ENCODE results near the gene CNOT1.

CNOT1 gene

DNA sequence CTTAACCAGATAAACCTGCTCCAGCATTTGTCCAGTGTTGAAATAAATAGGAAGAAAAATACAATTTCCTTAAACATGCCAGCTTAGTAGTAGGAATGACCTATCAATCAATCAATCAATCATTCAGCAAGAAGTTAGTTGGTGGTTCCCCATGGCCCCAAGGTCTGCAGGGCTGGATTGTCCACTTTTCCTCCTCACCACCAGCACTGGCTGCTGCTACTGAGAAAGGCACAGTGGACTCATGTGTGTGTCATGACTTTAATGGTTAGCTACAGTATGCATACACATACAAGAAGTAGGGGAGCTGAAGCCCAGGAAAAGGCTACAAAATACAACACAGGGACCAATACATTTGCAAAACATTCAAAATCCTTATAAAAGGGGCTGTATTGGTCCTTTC lies 109.9 kb downstream of the CNOT1 start:
- H3K9me3 ChIP-seq (ENCODE audit: control insufficient read depth, insufficient read depth, low read depth, low read length) = no peaks in the 10 kb centered on the region
- CTCF ChIA-PET = interaction anchor here (0.6 to 1.9 kb wide), 3 partner anchors 13 to 620 kb away, joined by 3 to 12 read pairs (median 5); no protein-coding TSS in a partner anchor
- POLR2A ChIA-PET = interaction anchor here (1.3 kb wide), 1 partner anchor 20 kb away, joined by 5 read pairs; the partner anchor contains the start of gene NDRG4
- no peak overlapping the region for H3K27ac ChIP-seq (ENCODE audit: extremely low read depth, low read depth, low read length)
- H3K4me3 ChIP-seq (ENCODE audit: low read depth, low read length) = no peak overlapping the region
- H3K4me1 ChIP-seq (ENCODE audit: control insufficient read depth, insufficient read depth, low read length) = peaks cover 4% of the 10 kb centered on the region; the same call in 1 of the 2 replicates
- TF ChIP-seq, protein P1, sequence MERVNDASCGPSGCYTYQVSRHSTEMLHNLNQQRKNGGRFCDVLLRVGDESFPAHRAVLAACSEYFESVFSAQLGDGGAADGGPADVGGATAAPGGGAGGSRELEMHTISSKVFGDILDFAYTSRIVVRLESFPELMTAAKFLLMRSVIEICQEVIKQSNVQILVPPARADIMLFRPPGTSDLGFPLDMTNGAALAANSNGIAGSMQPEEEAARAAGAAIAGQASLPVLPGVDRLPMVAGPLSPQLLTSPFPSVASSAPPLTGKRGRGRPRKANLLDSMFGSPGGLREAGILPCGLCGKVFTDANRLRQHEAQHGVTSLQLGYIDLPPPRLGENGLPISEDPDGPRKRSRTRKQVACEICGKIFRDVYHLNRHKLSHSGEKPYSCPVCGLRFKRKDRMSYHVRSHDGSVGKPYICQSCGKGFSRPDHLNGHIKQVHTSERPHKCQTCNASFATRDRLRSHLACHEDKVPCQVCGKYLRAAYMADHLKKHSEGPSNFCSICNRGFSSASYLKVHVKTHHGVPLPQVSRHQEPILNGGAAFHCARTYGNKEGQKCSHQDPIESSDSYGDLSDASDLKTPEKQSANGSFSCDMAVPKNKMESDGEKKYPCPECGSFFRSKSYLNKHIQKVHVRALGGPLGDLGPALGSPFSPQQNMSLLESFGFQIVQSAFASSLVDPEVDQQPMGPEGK (tag by site-specific recombination; IDR thresholded peaks at IDR 0.05) = no peak
- no peak for TF ChIP-seq ZNF530 (tag by site-specific recombination; IDR thresholded peaks at IDR 0.05; ENCODE audit: low read depth)
- TF ChIP-seq ZNF211 (tag by site-specific recombination; IDR thresholded peaks at IDR 0.05; ENCODE audit: low read depth) = no peak
- TF ChIP-seq HOXC10 (CRISPR knock-in tag; IDR thresholded peaks at IDR 0.05) = no peak
- no peak for TF ChIP-seq ZNF354C (tag by site-specific recombination; IDR thresholded peaks at IDR 0.05; ENCODE audit: borderline replicate concordance, low read depth)
- no peak for TF ChIP-seq ZFP41 (tag by site-specific recombination; IDR thresholded peaks at IDR 0.05; ENCODE audit: borderline replicate concordance)
- TF ChIP-seq ZNF114 (tag by site-specific recombination; IDR thresholded peaks at IDR 0.05) = no peak
- TF ChIP-seq, protein P2, sequence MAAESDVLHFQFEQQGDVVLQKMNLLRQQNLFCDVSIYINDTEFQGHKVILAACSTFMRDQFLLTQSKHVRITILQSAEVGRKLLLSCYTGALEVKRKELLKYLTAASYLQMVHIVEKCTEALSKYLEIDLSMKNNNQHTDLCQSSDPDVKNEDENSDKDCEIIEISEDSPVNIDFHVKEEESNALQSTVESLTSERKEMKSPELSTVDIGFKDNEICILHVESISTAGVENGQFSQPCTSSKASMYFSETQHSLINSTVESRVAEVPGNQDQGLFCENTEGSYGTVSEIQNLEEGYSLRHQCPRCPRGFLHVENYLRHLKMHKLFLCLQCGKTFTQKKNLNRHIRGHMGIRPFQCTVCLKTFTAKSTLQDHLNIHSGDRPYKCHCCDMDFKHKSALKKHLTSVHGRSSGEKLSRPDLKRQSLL (tag by site-specific recombination; IDR thresholded peaks at IDR 0.05) = no peak
- TF ChIP-seq ZNF10 (tag by site-specific recombination; IDR thresholded peaks at IDR 0.05) = no peak
- no peak for TF ChIP-seq ZNF2 (tag by site-specific recombination; IDR thresholded peaks at IDR 0.05)
- H3K36me3 ChIP-seq (ENCODE audit: control insufficient read depth in 2 of 2, insufficient read depth in 1 of 2, low read length in 2 of 2) = peaks cover 41 to 86% of the 10 kb centered on the region in 2 experiments

DNA sequence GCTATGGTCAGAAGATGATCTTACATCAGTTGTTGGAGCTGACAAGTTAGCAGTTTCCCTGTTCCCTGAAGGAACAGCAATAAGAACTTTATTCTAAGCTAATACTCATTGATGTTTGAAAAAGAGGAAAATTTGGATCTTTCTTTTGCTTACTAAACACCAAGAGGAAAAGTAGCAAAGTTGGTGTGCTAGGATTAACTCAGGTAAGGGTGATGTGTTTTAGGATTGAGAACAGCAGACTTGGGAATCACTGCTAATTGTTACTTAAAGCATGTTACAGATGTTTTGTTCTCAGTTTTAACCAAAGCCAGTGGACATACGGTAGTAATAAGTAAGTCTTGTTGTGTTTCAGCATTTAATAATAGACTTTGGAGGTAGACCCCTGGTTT lies 110.7 kb downstream of the CNOT1 start:
- POLR2A ChIA-PET = interaction anchor here (1.3 to 1.6 kb wide), 2 partner anchors 27 to 166 kb away, joined by 3 to 6 read pairs; partner anchors contain the start of gene SLC38A7
- Histone ChIP-seq H3K27ac (ENCODE audit: extremely low read depth, low read depth, low read length) (no peak overlapping the region), H3K4me3 (ENCODE audit: low read depth, low read length) (no peak overlapping the region), H3K36me3 (ENCODE audit: control insufficient read depth in 2 of 2, insufficient read depth in 1 of 2, low read length in 2 of 2) (peaks cover 36 to 79% of the 10 kb centered on the region in 2 experiments), H3K4me1 (ENCODE audit: control insufficient read depth, insufficient read depth, low read length) (peaks cover 4% of the 10 kb centered on the region; the same call in 1 of the 2 replicates), H3K9me3 (ENCODE audit: control insufficient read depth, insufficient read depth, low read depth, low read length) (no peaks in the 10 kb centered on the region)
- TF ChIP-seq, protein P3, sequence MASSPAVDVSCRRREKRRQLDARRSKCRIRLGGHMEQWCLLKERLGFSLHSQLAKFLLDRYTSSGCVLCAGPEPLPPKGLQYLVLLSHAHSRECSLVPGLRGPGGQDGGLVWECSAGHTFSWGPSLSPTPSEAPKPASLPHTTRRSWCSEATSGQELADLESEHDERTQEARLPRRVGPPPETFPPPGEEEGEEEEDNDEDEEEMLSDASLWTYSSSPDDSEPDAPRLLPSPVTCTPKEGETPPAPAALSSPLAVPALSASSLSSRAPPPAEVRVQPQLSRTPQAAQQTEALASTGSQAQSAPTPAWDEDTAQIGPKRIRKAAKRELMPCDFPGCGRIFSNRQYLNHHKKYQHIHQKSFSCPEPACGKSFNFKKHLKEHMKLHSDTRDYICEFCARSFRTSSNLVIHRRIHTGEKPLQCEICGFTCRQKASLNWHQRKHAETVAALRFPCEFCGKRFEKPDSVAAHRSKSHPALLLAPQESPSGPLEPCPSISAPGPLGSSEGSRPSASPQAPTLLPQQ (tag by site-specific recombination; IDR thresholded peaks at IDR 0.05) = no peak
- TF ChIP-seq, protein P4, sequence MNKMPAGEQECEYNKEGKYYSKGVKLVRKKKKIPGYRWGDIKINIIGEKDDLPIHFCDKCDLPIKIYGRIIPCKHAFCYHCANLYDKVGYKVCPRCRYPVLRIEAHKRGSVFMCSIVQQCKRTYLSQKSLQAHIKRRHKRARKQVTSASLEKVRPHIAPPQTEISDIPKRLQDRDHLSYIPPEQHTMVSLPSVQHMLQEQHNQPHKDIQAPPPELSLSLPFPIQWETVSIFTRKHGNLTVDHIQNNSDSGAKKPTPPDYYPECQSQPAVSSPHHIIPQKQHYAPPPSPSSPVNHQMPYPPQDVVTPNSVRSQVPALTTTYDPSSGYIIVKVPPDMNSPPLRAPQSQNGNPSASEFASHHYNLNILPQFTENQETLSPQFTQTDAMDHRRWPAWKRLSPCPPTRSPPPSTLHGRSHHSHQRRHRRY (tag by site-specific recombination; IDR thresholded peaks at IDR 0.05) = no peak
- no peak for TF ChIP-seq ZNF530 (tag by site-specific recombination; IDR thresholded peaks at IDR 0.05; ENCODE audit: low read depth)
- TF ChIP-seq, protein P5, sequence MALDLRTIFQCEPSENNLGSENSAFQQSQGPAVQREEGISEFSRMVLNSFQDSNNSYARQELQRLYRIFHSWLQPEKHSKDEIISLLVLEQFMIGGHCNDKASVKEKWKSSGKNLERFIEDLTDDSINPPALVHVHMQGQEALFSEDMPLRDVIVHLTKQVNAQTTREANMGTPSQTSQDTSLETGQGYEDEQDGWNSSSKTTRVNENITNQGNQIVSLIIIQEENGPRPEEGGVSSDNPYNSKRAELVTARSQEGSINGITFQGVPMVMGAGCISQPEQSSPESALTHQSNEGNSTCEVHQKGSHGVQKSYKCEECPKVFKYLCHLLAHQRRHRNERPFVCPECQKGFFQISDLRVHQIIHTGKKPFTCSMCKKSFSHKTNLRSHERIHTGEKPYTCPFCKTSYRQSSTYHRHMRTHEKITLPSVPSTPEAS (tag by site-specific recombination; IDR thresholded peaks at IDR 0.05) = no peak
- TF ChIP-seq, protein P6, sequence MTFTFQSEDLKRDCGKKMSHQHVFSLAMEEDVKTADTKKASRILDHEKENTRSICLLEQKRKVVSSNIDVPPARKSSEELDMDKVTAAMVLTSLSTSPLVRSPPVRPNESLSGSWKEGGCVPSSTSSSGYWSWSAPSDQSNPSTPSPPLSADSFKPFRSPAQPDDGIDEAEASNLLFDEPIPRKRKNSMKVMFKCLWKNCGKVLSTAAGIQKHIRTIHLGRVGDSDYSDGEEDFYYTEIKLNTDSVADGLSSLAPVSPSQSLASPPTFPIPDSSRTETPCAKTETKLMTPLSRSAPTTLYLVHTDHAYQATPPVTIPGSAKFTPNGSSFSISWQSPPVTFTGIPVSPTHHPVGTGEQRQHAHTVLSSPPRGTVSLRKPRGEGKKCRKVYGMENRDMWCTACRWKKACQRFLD (tag by site-specific recombination; IDR thresholded peaks at IDR 0.05) = no peak
- no peak for TF ChIP-seq ZNF501 (tag by site-specific recombination; IDR thresholded peaks at IDR 0.05)
- no peak for TF ChIP-seq ZNF292 (tag by site-specific recombination; IDR thresholded peaks at IDR 0.05; ENCODE audit: borderline replicate concordance, low read depth)
- TF ChIP-seq ZNF792 (tag by site-specific recombination; IDR thresholded peaks at IDR 0.05) = no peak
- CTCF ChIA-PET = interaction anchor here (0.6 to 1.9 kb wide), 5 partner anchors 13 to 322 kb away, joined by 3 to 12 read pairs (median 4); no protein-coding TSS in a partner anchor
